ENCODE data around the gene TAAR2.

DNA sequence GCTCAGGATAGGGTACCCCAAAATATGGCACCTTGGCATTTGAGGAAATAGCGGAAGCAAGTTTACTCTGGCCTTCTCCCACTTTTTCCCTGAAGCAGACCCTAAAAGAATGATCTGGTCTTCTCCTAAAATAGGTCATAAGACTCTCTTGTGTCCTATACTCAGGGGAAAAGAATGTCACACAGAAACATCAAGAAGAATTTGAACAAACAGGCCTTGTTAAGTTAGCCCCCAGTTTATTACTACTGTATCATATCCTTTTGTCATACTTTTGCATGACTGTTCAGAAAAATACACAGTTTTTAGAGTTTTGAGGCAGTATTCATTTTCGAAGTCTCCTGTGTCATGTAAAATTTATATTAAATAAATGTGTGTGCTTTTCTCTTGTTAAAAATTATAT, 12.5 kb downstream of the TAAR2 start:
- TF ChIP-seq, protein P1, sequence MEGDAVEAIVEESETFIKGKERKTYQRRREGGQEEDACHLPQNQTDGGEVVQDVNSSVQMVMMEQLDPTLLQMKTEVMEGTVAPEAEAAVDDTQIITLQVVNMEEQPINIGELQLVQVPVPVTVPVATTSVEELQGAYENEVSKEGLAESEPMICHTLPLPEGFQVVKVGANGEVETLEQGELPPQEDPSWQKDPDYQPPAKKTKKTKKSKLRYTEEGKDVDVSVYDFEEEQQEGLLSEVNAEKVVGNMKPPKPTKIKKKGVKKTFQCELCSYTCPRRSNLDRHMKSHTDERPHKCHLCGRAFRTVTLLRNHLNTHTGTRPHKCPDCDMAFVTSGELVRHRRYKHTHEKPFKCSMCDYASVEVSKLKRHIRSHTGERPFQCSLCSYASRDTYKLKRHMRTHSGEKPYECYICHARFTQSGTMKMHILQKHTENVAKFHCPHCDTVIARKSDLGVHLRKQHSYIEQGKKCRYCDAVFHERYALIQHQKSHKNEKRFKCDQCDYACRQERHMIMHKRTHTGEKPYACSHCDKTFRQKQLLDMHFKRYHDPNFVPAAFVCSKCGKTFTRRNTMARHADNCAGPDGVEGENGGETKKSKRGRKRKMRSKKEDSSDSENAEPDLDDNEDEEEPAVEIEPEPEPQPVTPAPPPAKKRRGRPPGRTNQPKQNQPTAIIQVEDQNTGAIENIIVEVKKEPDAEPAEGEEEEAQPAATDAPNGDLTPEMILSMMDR (IDR thresholded peaks at IDR 0.05; ENCODE audit: insufficient read depth, low read length, poor library complexity, severe bottlenecking): no peak
- TF ChIP-seq EZH2phosphoT487 (conservative IDR thresholded peaks at IDR 0.05; ENCODE audit: low read length): no peak
